Lower lobe of right lung (tissue), 2 donors: ENCODE results near the gene SDK1. TPM values are rescaled to one million over a fixed set of nuclear protein-coding genes. Genes with fewer than 3 reads are reported as not detected.

ENCODE experiments used
- ATAC-seq, 2 donors: fragments of 200-7000 bp; cut with Tn5 transposase; one replicate each; pipeline ENCODE4 v1.9.1; 2020 to 2022; ENCODE audit warnings: mild to moderate bottlenecking in 2 of 2, moderate library complexity in 2 of 2
- DNase-seq: peaks from one replicate; pipeline ENCODE4 v3.0.0-alpha.2; 2020
- H3K27ac ChIP-seq: fragments of 200-600 bp; one replicate; pipeline ENCODE4 v1.8.0; 2022
- H3K27me3 ChIP-seq: fragments of 200-600 bp; one replicate; pipeline ENCODE4 v1.8.0; 2022; ENCODE audit warnings: low read depth
- H3K36me3 ChIP-seq: fragments of 200-600 bp; one replicate; pipeline ENCODE4 v1.8.0; 2022; ENCODE audit warnings: mild to moderate bottlenecking
- H3K4me1 ChIP-seq: fragments of 200-600 bp; one replicate; pipeline ENCODE4 v1.8.0; 2022
- H3K4me3 ChIP-seq: fragments of 200-600 bp; one replicate; pipeline ENCODE4 v1.8.0; 2022; ENCODE audit warnings: mild to moderate bottlenecking
- H3K9me3 ChIP-seq: fragments of 200-600 bp; one replicate; pipeline ENCODE4 v1.8.0; 2022
- intact Hi-C: fragments of 100-400 bp; cut with DNase I; formaldehyde crosslinking; loops from one replicate; pipeline ENCODE4 v1.11.0; 2022
- total RNA-seq: library from RNA; stranded (reverse); fragmentation: NEBNext Ultra II Directional; extraction: Animal tissue kit (Norgen Biotek cat#: 25700); gene quantifications from one replicate; pipeline ENCODE4 v1.2.1, GENCODE V29; 2021
- TF ChIP-seq, protein P1 (sequence below): fragments of 200-600 bp; IDR thresholded peaks from one replicate; pipeline ENCODE4 v1.8.0; 2022; ENCODE audit warnings: antibody characterized with exemption, mild to moderate bottlenecking
- donor health status: DM: no; HTN: yes; CAD: no; lungs with severe emphysema.

SDK1 gene
- total RNA-seq, 1 donor from 2014 or later = 10.0 TPM

DNA sequence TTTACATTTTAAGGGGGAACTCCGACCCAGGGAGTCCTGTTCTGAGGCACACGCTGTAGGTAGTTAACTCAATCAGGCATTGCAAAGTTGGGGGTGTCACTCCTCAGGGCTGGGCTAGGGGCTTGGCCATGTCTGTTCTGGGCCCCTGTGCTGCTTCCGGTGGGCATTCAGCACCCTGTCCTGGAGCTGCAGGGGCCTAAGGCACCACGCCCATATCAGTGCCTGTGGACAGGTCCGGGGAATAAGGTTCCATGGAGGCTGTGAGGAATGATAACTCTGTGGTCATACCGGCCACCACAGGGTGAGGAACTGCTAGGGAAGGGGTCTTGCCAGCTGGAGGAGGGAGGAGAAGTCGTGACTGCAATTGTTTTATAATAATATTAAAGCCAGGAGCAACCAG, 842.0 kb downstream of the SDK1 start:
- ATAC-seq (no peak), DNase-seq (peak; percentile 24)
- intact Hi-C loops = no loop called here
- Histone ChIP-seq H3K4me1 (no peaks in the 10 kb centered on the region), H3K9me3 (no peaks in the 10 kb centered on the region), H3K36me3 (no peaks in the 10 kb centered on the region), H3K27ac (no peak overlapping the region), H3K4me3 (no peak overlapping the region), H3K27me3 (no peaks in the 10 kb centered on the region)
- TF ChIP-seq, protein P1, sequence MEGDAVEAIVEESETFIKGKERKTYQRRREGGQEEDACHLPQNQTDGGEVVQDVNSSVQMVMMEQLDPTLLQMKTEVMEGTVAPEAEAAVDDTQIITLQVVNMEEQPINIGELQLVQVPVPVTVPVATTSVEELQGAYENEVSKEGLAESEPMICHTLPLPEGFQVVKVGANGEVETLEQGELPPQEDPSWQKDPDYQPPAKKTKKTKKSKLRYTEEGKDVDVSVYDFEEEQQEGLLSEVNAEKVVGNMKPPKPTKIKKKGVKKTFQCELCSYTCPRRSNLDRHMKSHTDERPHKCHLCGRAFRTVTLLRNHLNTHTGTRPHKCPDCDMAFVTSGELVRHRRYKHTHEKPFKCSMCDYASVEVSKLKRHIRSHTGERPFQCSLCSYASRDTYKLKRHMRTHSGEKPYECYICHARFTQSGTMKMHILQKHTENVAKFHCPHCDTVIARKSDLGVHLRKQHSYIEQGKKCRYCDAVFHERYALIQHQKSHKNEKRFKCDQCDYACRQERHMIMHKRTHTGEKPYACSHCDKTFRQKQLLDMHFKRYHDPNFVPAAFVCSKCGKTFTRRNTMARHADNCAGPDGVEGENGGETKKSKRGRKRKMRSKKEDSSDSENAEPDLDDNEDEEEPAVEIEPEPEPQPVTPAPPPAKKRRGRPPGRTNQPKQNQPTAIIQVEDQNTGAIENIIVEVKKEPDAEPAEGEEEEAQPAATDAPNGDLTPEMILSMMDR = no peak

DNA sequence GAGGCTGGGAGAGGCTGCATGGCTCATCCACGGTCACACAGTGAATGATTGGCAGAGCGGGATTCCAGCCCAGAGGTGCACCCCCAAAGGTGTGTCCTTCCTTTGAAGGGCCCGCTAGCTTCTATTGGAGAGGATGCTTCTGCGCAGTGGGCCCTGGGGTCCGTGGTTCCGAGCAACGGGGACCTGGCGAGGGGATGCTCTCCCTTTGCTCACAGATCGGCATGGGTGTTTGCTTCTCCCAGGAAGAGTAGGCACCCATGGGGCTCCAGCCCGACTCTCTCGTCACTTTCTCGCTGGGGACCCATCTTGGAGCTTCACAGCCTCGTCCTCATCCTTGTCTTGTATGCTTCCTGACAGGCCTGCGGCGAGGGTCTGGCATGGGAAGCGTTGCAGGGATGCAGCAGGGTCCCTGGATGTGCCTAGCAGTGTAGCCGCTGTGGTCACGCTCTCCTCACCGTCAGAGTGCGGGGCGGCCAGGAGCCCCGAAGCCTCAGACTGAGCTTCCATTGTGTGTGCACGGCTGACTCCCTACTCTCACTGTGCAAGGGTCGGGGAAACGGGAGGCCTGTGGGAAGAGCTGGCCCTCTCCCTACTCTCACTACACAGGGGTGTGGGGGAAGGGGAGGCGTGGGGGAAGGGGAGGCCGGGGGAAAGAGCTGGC, 842.6 kb downstream of the SDK1 start:
- Histone ChIP-seq H3K4me1 (no peaks in the 10 kb centered on the region), H3K36me3 (no peaks in the 10 kb centered on the region), H3K9me3 (no peaks in the 10 kb centered on the region), H3K27ac (no peak overlapping the region), H3K27me3 (no peaks in the 10 kb centered on the region), H3K4me3 (no peak overlapping the region)
- ATAC-seq = no peak
- peak; percentile 46 for DNase-seq
- TF ChIP-seq, protein P1 = no peak
- intact Hi-C loops = no loop called here

DNA sequence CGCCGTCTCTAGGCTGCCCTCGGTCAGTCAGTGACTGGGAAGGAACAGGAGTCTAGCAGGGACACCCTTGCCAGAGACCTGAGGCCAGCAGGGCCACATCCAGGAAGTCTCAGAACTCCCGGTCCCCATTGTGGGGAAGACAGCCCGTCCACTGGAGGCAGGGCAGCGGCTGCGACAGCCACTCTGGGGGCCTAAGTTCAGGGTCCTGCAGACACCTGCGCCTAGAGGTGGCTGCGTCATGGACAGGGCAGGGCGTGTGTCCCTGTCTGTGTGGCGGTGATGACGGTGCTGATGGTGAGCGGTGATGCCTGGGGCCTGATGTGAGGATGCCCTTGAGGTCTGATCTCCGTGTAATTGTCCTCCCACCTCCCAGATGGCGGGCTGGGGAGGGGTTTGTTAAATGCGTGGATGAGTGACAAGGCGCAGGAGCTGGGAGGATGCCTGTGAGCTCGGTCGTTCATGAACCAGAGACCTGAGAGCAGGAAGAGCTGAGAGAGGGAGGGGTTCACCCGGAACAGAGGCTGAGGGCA, 843.2 kb downstream of the SDK1 start:
- no peaks in the 10 kb centered on the region for H3K9me3 ChIP-seq
- H3K27me3 ChIP-seq = no peaks in the 10 kb centered on the region
- DNase-seq = peak; percentile 38
- intact Hi-C loops = no loop called here
- TF ChIP-seq, protein P1 = no peak
- H3K27ac ChIP-seq = no peak overlapping the region
- no peaks in the 10 kb centered on the region for H3K36me3 ChIP-seq
- H3K4me1 ChIP-seq = no peaks in the 10 kb centered on the region
- no peak for ATAC-seq
- peak overlapping the region; percentile 17 for H3K4me3 ChIP-seq

DNA sequence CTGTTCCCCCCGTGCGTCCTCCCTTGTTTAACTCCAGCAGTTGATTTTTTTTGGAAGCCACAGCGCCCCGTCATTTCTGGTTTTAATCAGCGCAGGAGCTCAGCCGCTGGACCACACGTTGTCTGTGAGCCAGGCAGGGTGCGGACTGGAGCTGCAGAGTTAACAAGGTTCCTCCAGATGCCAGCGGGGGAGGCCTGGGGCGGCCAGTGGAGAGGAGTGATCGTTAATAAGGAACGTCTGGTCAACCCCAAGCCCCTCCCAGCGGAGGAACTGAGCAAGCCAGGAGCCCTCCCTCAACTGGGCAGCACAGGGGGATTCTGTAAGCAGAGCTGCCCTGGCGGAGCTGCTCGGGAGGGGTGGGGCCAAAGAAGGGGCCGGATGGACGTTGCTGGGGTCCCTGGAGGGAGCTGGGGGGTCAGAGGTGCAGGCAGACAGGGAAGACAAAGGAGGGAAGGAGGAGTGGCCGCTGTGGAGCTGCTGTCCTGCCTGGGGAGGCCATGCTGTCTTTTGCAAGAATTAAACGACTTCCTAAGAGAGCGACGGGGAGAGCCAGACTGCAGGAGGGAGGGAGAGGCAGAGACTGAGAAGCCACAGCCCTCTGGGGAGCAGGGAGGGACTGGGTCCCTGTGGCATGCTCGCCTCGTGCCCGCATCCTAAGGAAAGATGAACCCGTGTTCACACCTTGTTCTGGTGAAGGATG, 843.9 kb downstream of the SDK1 start:
- Histone ChIP-seq H3K4me1 (no peaks in the 10 kb centered on the region), H3K27ac (no peak overlapping the region), H3K27me3 (no peaks in the 10 kb centered on the region), H3K9me3 (no peaks in the 10 kb centered on the region), H3K36me3 (no peaks in the 10 kb centered on the region), H3K4me3 (peak overlapping the region; percentile 17)
- TF ChIP-seq, protein P1 = no peak
- DNase-seq = peak; percentile 51
- intact Hi-C loops = no loop called here
- peak; percentile 56 to 60 for ATAC-seq

DNA sequence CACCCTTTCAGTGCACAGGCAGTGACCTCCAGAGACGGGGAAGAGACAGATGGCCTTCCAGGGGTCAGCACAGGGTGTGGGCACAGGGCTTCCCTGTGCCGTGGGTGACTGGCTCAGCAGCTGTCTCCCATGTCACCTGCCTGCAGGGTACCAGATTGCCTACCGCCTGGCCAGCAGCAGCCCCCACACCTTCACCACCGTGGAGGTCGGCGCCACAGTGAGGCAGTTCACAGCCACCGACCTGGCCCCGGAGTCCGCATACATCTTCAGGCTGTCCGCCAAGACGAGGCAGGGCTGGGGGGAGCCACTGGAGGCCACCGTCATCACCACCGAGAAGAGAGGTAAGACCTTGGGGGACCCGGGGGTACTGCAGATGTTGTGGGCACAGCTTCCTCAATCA, 844.5 kb downstream of the SDK1 start:
- H3K9me3 ChIP-seq = no peaks in the 10 kb centered on the region
- H3K27me3 ChIP-seq = no peaks in the 10 kb centered on the region
- H3K36me3 ChIP-seq = no peaks in the 10 kb centered on the region
- intact Hi-C loops = no loop called here
- H3K4me3 ChIP-seq = no peak overlapping the region
- no peaks in the 10 kb centered on the region for H3K4me1 ChIP-seq
- DNase-seq = no peak
- ATAC-seq = no peak
- TF ChIP-seq, protein P1 = no peak
- H3K27ac ChIP-seq = no peak overlapping the region
